Forelimb muscle (tissue), 1 donor: Measurements from ENCODE around the gene DCC. TPM values are rescaled to one million over a fixed set of nuclear protein-coding genes. Genes with fewer than 3 reads are reported as not detected.

Source experiments
- DNase-seq: peaks from one replicate; pipeline ENCODE4 v3.0.0-alpha.2; 2013; ENCODE audit warnings: low read depth
- polyA plus RNA-seq: library from polyadenylated mRNA; unstranded; fragments of 120-200 nt; gene quantifications from one replicate; pipeline ENCODE4 v1.2.1, GENCODE V29; 2013; ENCODE audit not compliant: insufficient read length

Gene DCC
- polyA plus RNA-seq, 1 donor, result 0.09 TPM

DNA sequence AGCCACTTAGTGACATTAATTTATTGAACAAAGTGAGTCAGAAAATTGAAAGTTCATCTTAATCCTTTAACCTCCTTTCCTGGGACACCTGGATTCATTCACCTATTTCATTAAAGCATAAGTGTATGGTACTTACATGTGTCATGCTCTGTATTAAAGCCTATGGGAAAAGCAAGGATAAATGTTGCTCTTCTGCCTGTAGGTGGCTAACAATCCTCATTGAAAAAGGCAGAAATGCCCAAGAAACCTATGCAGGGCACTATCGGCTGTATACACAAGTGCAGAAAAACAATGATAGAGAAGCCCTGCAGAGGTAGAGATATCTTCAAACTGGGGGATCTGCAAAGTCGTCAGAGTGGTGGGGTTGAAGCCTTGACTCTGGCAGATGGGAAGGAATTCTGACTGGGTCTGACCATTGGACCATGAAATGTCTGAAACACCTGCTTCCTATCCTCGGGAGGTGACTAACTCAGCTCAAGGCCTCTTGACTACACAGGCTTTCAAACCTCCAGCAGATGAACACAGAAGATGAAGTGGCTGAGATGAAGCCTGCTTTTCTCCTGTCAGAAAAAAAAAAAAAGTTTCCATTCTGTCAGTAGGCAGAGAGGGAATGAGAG is 83.1 kb downstream of the DCC start:
- DNase-seq, result no peak

DNA sequence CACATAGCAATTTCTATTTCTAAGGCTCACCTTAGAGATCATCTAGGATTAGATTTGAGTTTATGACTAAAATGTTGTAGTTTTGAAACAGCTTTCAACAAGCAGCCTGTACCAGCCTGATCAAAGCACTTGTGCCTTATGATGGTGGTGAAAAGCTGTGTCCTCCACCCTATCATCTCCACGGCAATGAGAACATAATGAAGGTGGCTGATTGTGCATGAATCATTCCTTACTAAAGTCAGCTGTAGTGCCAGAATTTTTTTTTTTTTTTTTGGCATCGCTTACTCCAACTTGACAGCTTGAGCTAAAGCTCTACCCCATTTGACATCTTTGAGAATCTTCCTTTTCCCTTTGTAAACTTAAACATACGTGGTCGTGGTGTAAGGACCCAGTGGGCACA is 86.0 kb downstream of the DCC start:
- DNase-seq, result no peak

DNA sequence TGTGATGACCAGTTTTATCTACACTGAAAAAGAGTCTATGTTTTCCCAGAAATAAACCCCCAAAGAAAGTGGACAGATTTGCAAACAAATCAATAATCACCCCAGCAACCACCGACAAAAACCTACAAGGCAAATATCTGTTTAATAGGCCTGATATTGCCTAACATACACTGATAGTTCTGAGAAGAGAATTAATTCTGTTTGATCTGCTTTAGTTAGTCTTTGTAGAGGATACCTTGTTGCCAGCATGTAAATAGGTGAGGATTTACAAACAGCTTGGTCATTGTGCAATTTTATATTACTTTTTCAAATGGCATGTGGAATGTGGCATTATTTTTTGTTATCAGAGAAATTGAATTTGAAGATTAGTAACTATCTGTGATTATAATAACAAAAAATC is 86.5 kb downstream of the DCC start:
- no peak for DNase-seq

DNA sequence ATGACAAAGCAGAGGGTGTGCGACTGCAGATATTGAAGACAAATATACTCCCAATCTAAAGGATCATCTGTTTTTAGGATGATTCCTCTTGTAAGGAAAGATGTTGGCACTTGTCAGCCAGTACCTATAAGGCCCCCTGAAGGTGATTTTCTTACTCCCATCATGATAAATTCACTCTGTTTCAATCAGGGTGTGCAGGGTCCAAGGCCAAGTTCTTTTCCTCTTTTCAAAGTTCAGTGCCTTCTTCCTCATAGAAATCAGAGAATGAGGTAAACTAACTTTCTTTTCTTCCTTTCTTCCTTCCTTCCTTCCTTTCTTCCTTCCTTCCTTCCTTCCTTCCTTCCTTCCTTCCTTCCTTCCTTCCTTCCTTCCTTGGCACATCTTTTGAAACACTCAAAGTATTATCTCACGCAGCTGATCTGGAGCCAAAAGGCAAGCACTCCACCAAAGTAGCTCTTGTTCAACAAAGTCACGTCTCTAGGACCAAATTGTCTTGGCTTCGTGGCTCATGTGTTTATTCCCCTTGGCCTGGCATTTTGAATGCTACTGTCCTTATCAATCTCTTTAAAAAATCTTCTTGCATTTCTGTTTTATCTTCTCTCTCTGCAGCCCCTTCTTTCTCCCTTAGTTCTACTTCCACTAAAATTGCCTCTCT is 87.7 kb downstream of the DCC start:
- no peak for DNase-seq

DNA sequence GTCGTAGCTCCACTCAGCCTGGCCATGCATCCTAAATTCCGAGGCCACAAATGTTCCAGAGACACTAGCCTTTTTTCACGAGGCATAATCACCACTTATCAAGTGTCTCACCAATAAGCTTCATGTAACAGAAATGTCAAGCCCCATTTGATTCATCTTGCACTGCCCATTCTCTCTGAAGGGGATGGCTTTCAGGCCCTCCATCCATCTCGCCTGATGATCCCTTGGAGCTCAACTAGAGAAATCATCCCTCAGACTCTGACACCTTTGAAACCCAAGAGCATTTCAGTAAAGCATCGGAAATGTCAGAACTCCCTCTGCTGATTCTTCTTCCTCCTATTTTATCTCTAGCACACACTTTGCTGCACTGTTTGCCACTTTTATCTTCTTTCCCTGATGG is 91.7 kb downstream of the DCC start:
- DNase-seq, result no peak

DNA sequence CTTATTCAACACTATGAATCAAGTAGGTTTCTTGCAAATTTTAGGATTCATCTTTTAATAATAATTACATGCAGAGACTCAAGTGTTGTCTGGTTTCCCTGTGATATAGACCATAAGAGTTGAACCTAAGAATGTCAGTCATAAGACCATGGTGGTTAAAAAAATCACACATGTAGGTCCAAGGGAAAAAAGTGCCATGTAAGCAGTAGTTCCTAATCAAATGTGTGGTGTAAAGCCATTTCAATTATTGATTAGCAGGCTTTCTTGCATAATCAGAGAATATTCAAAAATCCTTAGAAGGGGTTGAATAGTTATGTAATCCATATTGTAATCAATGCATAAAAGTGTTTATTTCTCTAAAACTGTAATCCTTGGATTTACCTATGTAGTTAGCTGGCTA is 93.8 kb downstream of the DCC start:
- no peak for DNase-seq

DNA sequence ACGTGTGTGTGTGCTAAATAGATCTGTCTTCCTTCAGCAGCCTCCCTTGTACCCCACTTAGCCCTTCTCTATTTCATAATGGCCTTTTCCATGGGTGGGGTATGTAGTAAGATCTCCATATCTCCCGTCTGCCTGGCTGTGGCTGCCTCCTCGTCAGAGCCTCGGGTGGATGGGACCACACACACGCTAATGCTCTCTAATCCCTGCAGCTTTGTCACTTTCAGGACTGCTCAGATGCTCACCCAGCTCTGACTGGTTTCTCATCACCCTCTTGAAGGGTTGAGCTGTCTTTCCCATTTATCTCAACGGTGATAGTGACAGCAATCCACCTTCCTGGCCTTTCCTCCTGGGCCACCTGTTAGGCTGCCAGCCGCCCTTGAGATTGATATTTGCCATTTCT is 95.3 kb downstream of the DCC start:
- DNase-seq, result no peak

- DNase-seq, result no peak
Observed at GRCh38 chr18:52437161-52437560, 97.2 kb downstream of the DCC start.

DNA sequence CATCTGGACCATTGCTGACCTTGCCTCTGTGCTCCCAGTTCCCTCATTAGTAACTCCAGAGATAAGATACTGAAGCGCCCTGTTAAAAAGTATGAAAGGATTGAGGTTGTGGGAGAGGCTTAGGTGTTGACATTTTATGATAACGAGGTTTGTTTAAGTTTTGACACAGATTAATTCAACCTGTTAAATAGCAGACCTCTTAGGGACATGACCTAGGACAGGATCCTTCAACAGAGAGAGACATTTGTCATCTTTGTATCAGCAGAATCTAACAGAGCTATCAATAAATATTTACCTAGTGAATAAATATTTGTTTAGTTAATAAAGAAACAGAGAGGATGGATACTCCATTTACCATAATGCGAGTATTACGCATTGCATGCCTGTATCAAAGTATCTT is 99.5 kb downstream of the DCC start:
- no peak for DNase-seq

GRCh38 chr18:52441794-52442193 is 101.8 kb downstream of the DCC start:
- DNase-seq, result no peak

GRCh38 chr18:52442686-52443085 is 102.7 kb downstream of the DCC start:
- no peak for DNase-seq

DNA sequence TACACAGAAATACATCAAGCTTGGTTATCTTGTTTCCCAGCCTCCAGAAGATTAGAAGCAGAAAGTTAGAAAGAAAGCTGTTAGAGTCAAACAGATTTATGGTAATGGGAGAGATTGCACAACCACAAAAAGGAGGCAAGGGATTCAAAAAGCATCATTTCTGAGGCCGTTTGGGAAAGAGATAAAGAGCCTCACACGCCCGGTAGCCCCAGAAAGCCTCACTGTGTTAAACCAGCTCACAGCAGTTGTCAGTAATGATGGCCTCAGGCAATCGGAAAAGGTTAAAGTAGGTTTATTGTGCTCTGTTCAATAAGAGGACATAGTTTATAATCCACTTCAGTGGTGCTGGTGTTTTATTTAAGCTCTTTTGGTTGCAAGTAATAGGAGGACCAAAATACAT is 111.3 kb downstream of the DCC start:
- DNase-seq, result no peak

DNA sequence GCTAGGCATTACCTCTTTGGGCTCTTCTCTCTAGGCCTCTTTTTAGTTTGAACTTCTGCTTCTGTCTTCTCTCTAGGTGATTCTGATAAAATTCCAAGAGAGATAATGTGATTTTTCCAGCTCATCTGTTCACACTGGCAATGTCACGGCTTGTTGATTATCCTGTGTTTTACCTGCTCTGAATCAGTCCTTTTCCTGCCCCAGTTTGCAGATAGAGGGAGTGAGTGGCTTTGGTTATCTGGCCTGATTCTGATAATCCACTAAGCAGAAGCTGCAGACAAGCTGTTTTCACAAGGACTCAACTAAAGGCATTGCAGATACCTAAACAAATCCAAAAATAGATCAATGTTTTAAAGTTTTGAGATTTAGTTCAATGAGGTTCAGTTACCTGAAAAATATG is 111.9 kb downstream of the DCC start:
- no peak for DNase-seq

DNA sequence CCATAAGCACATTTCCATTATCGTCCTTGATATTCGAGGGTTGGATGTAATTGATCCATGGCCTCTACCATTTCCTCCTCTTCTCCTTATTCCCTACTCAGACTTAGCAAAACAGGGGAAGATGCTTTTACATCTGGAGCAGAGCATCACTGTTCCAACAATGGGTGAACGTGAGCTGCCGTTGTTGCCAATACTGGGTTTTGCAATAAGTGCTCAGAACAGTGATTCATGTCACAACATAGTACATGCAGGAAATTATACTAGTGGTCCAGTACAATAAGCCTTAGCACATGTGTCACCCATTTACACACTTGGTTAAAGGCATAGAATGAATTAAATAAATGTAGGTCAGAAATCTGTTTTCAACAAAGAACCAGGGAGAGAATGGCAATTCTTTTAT is 112.4 kb downstream of the DCC start:
- DNase-seq, result no peak

DNA sequence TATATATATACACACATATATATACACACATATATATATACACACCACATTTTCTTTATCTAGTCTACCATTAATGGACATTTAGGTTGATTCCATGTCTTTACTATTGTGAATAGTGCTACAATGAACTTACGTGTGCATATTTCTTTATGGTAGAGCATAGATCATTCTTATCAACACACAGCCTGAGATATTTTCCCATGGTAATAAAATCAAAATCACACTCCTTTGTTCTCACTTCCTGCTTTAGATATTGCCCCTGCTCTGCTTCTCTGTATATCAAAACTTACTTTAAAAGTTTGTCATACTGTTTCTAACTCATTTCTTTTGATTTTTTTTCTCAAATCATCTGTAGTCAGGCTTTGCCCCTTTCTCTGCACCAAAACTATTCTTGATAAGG is 119.9 kb downstream of the DCC start:
- no peak for DNase-seq

- DNase-seq, result no peak
Observed at GRCh38 chr18:52462853-52463252, 122.9 kb downstream of the DCC start.

DNA sequence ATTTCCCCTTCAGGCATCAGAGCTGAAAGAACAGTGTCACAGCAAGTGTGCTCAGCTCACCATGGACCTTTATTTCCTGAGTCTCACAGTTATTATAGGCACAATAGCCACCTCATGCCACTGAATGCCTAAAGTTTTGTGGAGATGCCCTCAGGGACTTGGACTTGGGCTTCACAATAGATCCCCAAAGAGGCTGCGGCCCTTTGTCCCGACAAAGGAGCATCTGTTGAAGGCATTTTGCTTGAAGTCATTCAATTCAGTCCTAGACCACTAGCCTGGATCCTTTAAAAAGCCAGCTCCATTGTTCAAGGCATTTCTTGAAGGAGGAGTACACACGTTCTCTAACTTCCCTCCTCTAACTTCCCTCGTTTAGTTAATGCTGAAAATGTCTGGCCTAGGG is 125.4 kb downstream of the DCC start:
- no peak for DNase-seq

- DNase-seq, result no peak
Observed at GRCh38 chr18:52468496-52468895, 128.5 kb downstream of the DCC start.

DNA sequence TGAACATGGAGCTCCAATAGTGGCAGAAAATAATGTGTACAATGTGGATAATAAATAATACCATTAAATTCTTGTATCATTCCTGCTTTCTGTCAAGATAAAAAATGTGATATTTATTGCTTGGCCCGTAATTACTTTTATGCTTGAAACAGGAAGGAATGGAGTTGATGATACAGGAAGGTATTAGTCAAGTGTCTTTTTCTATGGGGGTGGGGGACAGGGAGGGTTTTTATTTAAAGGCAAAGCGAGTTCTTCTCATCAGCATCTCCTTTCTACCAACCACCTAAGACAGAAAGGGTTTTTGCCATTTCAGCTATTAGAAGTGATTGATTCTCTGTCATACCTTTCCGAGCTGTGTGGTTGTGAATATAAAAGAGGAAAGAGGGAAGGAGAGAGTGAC is 135.3 kb downstream of the DCC start:
- DNase-seq, result no peak

DNA sequence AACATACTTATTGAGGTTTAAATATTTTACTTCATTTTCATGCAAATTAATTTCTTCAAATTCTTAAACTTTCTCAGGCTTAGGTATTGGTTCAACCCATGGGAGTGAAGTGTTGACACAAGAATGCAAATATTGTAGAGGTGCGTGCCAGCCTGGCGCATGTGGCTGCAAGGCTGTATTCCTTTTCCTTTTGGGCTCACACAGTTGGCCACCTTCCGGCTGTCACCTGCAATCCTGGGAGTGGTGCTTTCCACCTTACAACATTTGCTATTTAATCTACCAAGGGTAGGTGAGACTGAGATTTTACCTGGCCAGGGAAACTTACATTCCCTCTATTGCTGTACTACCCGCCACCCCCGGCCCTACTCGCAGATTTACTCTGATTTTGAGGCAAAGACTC is 141.1 kb downstream of the DCC start:
- DNase-seq, result no peak

GRCh38 chr18:52484977-52485376 is 145.0 kb downstream of the DCC start:
- DNase-seq, result no peak

DNA sequence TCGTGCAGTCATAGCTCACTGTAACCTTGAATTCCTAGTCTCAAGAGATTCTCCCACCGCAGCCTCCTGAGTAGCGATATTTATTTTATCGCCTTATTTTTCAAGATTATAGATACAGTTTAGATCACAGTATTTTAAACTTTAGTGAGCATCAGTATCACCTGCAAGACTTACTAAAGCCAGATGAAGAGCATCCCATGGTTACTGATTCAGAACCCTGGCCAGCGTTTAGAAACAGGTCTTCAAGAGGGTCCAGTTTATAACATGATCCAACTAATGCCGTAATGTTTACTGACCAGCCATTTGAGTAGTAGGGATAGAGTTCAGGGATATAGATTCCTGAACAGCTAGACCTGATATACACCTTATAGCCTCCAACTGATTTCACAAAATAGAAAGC is 146.1 kb downstream of the DCC start:
- DNase-seq, result no peak

GRCh38 chr18:52489396-52490306 is 149.7 kb downstream of the DCC start:
- no peak for DNase-seq
